Gastroesophageal sphincter (tissue), 4 donors: ENCODE results near the gene CSNK1G1. TPM values are rescaled to one million over a fixed set of nuclear protein-coding genes. Genes with fewer than 3 reads are reported as not detected.
A peak's percentile ranks its signal among the peaks of the same experiment; 100 is the strongest.

ENCODE experiments used
- ATAC-seq: fragments of 150-250 bp; one replicate; pipeline ENCODE4 v1.9.1; 2016; ENCODE audit warnings: mild to moderate bottlenecking, moderate library complexity
- H3K27ac ChIP-seq, 4 donors: fragments of 200-600 bp; sonication (generic) in 3 of 4; 1 replicate in 3 of 4; 2 replicates in 1 of 4; pipeline ENCODE4 v1.5.1; 2016 to 2019
- H3K27me3 ChIP-seq: fragments of 200-600 bp; sonication (generic); one replicate; pipeline ENCODE4 v1.5.1; 2019
- H3K36me3 ChIP-seq, 2 donors: fragments of 200-600 bp; sonication (generic); one replicate each; pipeline ENCODE4 v1.5.1; 2019; ENCODE audit warnings: control low read depth in 1 of 2
- H3K4me1 ChIP-seq, 3 donors: fragments of 200-600 bp; sonication (generic); 1 replicate in 2 of 3; 2 replicates in 1 of 3; pipeline ENCODE4 v1.5.1; 2016 to 2019; ENCODE audit warnings: control low read depth in 2 of 3
- H3K4me3 ChIP-seq, 2 donors: fragments of 200-600 bp; sonication (generic); one replicate each; pipeline ENCODE4 v1.5.1; 2019; ENCODE audit warnings: mild to moderate bottlenecking in 1 of 2, moderate library complexity in 1 of 2
- H3K9me3 ChIP-seq, 3 donors: fragments of 200-600 bp; sonication (generic); one replicate each; pipeline ENCODE4 v1.5.1; 2017 to 2019; ENCODE audit warnings: control low read depth in 2 of 3
- EP300 ChIP-seq: sonication (generic); formaldehyde crosslinking; IDR thresholded peaks from one replicate; pipeline ENCODE4 v1.6.1; 2017; ENCODE audit warnings: antibody characterized with exemption, mild to moderate bottlenecking
- POLR2A ChIP-seq, 2 donors: fragments of 450-650 bp; IDR thresholded peaks; one replicate each; pipeline ENCODE4 v1.6.1; 2017; ENCODE audit warnings: antibody characterized with exemption in 2 of 2, mild to moderate bottlenecking in 2 of 2, moderate library complexity in 1 of 2
- POLR2AphosphoS5 ChIP-seq: sonication (generic); formaldehyde crosslinking; IDR thresholded peaks from one replicate; pipeline ENCODE4 v1.6.1; 2017; ENCODE audit warnings: antibody characterized with exemption
- WGBS, 2 donors: methylation state at CpG; one replicate each; pipeline ENCODE4 v1.1.5; 2018; ENCODE audit warnings: low coverage in 1 of 2; 5-methylcytosine and 5-hydroxymethylcytosine counted together
- total RNA-seq, 4 donors: library from RNA; depleted of rRNA; stranded (reverse); fragments of >200 nt; gene quantifications; one replicate each; pipeline ENCODE4 v1.1.0, GENCODE V29; 2016
- TF ChIP-seq, protein P1 (sequence below), 4 experiments: fragments of 200-600 bp in 2 of 4; fragments of 450-650 bp in 2 of 4; sonication (generic) in 1 of 4; IDR thresholded peaks; one replicate each; pipeline ENCODE4 v1.5.1; 2017 to 2019; ENCODE audit warnings: antibody characterized with exemption in 4 of 4, mild to moderate bottlenecking in 2 of 4, moderate library complexity in 2 of 4

The CSNK1G1 gene
- total RNA-seq, 4 donors from 2014 or later = 9.2 to 67.0 (median 11.9) TPM

DNA sequence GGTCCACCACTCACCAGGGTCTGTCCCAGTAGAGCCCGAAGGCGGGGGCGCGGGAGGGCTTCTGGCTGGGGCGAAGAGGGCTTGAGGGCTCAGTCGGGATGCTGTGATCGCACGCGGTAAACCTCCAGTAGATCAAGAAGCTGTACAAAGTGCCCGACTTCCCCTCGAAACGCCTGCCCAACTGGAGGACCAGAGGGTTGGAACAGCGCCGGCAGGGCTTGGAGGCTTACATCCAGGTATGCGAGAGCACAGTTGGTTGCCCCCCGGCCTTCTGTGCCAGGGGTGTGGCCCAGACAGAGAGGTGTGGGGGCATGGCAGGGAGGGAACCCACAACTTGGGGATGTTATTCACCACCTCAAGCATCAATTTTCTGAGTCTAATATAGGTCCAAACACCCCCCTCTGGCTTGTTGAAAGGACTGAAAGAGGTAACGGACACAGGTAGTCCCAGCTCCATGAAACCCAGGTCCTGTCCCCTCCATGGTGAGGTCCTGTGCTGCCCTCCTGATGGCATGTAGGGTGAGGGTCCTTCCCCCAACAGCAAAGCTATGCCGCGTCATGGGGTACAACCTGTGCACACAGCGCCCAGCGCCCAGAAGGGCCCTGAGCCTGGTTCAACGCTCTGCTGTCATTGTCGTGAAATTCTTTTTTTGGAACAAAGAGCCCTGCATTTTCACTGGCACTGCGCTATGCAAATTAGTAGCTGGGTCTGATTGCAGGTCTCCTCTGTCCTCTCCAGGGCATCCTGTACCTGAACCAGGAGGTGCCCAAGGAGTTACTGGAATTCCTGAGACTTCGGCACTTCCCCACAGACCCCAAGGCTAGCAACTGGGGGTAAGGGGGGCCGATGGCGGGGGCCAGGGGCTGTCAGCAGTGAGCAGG lies 203.2 kb downstream of the CSNK1G1 start:
- Histone ChIP-seq H3K27me3 (peaks cover 30% of the 10 kb centered on the region), H3K4me3 (peak overlapping the region in 1 of 2 donors; percentile 48), H3K27ac (no peak overlapping the region), H3K4me1 (peaks cover 0 to 38% (median 22%) of the 10 kb centered on the region in 3 donors), H3K36me3 (peaks cover 0 to 39% of the 10 kb centered on the region in 2 donors), H3K9me3 (no peaks in the 10 kb centered on the region)
- WGBS, 2 donors = 20 to 24% methylated on average over 1 to 9 of the region's 27 CpGs
- no peak for ATAC-seq
- TF ChIP-seq POLR2A (IDR thresholded peaks at IDR 0.05) = no peak
- no peak for TF ChIP-seq POLR2AphosphoS5
- TF ChIP-seq, protein P1, sequence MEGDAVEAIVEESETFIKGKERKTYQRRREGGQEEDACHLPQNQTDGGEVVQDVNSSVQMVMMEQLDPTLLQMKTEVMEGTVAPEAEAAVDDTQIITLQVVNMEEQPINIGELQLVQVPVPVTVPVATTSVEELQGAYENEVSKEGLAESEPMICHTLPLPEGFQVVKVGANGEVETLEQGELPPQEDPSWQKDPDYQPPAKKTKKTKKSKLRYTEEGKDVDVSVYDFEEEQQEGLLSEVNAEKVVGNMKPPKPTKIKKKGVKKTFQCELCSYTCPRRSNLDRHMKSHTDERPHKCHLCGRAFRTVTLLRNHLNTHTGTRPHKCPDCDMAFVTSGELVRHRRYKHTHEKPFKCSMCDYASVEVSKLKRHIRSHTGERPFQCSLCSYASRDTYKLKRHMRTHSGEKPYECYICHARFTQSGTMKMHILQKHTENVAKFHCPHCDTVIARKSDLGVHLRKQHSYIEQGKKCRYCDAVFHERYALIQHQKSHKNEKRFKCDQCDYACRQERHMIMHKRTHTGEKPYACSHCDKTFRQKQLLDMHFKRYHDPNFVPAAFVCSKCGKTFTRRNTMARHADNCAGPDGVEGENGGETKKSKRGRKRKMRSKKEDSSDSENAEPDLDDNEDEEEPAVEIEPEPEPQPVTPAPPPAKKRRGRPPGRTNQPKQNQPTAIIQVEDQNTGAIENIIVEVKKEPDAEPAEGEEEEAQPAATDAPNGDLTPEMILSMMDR (IDR thresholded peaks at IDR 0.05) = no peak
- TF ChIP-seq EP300 = no peak

DNA sequence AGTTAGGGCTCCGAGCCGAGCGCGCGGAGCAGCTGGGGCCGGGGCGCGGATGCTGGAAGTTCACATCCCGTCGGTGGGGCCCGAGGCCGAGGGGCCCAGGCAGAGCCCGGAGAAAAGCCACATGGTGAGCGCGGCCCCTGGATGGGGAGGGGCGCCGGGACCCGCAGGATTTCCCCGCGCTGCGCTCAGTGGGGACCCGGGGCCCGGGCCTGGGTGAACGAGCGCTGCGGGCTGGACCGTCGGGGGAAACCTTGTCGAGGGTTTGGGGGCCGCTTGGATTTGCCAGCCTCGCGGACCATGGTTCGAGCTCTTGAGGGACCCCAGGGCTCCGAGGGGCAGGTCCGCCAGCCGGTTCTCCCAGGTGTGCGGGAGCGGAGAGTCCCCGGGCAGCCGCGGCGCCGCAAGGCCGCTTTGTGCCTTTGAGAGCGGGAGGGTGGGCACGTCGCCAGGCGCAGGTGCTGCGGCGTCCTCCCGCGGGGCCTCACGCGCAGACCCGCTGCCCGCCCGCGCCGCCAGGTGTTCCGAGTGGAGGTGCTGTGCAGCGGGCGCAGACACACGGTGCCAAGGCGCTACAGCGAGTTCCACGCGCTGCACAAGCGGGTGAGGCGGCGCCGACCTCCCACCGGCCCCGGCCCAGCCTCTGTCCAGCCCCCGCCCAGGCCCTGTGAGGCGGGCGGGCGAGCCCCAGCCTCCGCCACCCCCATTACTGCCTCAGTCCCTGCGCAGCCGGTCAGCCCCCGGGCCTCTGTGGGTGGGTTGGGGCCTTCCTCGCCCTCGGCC lies 204.1 kb downstream of the CSNK1G1 start, which contains the start of gene SNX22:
Gene SNX22, plus strand, starts transcription at position 5 of the 780 bp plus-strand sequence. Its CDS starts 45 bp downstream, at position 50.
- Histone ChIP-seq H3K36me3 (peaks cover 0 to 32% of the 10 kb centered on the region in 2 donors), H3K4me3 (peak within 1 kb of the TSS in 1 of 2 donors; percentile 48), H3K27ac (no peak within 1 kb of the TSS), H3K9me3 (no peaks in the 10 kb centered on the region), H3K27me3 (peaks cover 30% of the 10 kb centered on the region), H3K4me1 (peaks cover 0 to 36% (median 22%) of the 10 kb centered on the region in 3 donors)
- no peak for ATAC-seq
- TF ChIP-seq, protein P1 (IDR thresholded peaks at IDR 0.05) = no peak
- TF ChIP-seq EP300 = no peak
- no peak for TF ChIP-seq POLR2AphosphoS5
- no peak for TF ChIP-seq POLR2A (IDR thresholded peaks at IDR 0.05)
- no CpG with 5 or more reads among the region's 83 CpGs for WGBS, 2 donors

DNA sequence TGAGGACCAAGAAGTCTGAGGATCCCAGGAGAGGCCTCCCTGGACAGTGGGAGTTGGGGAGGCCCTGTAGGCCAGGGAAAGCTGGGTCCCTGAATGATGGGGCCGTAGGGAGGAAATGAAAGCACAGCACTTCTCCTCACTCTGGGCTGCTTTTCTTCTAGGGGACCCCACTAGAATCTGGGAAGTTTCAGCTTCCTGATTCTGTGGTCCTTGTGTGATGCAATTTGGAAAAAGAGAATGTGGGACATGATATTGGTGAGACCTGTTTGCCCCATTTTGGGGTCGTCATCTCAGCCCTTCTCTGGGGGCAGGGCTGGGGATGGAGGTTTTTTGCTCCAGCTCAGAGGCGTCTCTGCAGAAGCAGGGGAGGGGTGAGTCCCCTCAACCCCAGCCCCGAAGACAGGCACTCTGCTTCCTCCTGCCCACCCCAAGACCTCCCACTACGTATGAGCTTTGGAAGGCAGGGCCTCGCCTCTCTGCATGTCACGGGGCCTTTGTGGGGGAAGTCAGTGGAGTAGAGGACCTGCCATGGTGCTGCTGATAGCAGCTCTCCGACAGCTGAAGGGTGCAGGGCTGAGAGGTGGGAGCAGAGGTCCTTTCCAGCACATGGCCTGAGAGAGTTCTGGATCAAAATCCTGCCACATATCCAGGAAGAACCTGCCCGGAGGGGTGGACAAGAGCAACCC lies 205.9 kb downstream of the CSNK1G1 start:
- TF ChIP-seq POLR2A (IDR thresholded peaks at IDR 0.05) = no peak
- no peak for ATAC-seq
- H3K27me3 ChIP-seq = peaks cover 30% of the 10 kb centered on the region
- peaks cover 0 to 27% of the 10 kb centered on the region in 2 donors for H3K36me3 ChIP-seq
- no peak overlapping the region for H3K27ac ChIP-seq
- 60 to 72% methylated on average over 2 of the region's 9 CpGs for WGBS, 2 donors
- peaks cover 0 to 36% (median 22%) of the 10 kb centered on the region in 3 donors for H3K4me1 ChIP-seq
- H3K9me3 ChIP-seq = no peaks in the 10 kb centered on the region
- no peak overlapping the region for H3K4me3 ChIP-seq

DNA sequence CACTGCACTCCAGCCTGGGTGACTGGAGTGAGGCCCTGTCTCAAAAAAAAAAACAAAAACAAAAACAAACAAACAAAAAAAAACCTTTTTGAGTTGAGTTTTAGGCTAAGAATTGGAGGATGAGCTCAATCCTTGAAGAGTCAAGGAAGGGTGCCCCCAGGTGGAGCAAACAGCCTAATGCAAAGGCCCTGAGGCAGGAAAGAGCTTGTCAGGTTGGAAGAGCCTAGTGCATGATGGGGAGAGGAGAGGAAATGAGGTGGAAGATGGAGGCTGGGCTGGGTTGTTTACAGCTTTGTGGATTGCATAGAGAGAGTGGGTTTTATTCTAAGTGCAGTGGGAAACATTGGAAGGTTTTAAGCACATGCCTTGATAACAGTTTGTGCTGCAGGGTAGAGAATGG lies 206.5 kb downstream of the CSNK1G1 start:
- no peak for ATAC-seq
- peaks cover 0 to 34% (median 22%) of the 10 kb centered on the region in 3 donors for H3K4me1 ChIP-seq
- peaks cover 0 to 29% of the 10 kb centered on the region in 2 donors for H3K36me3 ChIP-seq
- H3K27me3 ChIP-seq = peaks cover 30% of the 10 kb centered on the region
- no peak overlapping the region for H3K4me3 ChIP-seq
- H3K27ac ChIP-seq = no peak overlapping the region
- H3K9me3 ChIP-seq = no peaks in the 10 kb centered on the region
- TF ChIP-seq EP300 (no peak), POLR2A (IDR thresholded peaks at IDR 0.05) (no peak), POLR2AphosphoS5 (no peak)
- TF ChIP-seq, protein P1 (IDR thresholded peaks at IDR 0.05) = no peak

DNA sequence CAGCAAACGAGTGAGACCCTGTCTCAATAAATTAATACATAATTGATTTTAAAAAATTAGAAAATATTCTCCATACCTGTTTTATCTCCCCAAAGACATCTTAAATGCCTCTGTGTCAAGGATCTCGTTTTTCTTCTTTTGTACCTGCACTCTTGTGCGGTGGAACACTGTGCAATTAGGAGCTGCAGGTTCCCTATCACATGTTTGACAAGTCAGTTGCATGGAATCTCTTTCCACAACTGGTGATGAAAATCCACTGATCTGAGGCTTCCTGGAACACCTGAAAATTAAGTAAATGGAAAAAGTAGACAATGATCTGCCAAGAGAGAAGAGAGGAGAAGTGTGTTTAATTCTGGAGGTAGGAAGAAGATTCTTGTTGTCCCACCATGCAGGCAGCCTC lies 207.4 kb downstream of the CSNK1G1 start:
- Histone ChIP-seq H3K4me3 (no peak overlapping the region), H3K27me3 (peaks cover 30% of the 10 kb centered on the region), H3K9me3 (no peaks in the 10 kb centered on the region), H3K4me1 (peaks cover 0 to 27% (median 22%) of the 10 kb centered on the region in 3 donors), H3K27ac (no peak overlapping the region), H3K36me3 (peaks cover 0 to 30% of the 10 kb centered on the region in 2 donors)
- TF ChIP-seq, protein P1 (IDR thresholded peaks at IDR 0.05) = no peak
- no peak for TF ChIP-seq POLR2AphosphoS5
- no peak for ATAC-seq
- 55 to 67% methylated on average over 2 to 3 of the region's 3 CpGs for WGBS, 2 donors
